RWPE2 (cell line): Measurements from ENCODE around the gene RAC2.

Source experiments
- ATAC-seq: fragments of 200-7000 bp; cut with Tn5 transposase; 3 replicates; pipeline ENCODE4 v1.9.1; 2021; ENCODE audit warnings: low read depth
- DNase-seq: peaks from one replicate; pipeline ENCODE4 v3.0.0-alpha.2; 2020; ENCODE audit warnings: low spot score
- H3K27ac ChIP-seq: fragments of 450-650 bp; 2 replicates; pipeline ENCODE4 v1.5.1; 2017; ENCODE audit warnings: mild to moderate bottlenecking; ENCODE audit not compliant: poor library complexity, severe bottlenecking
- H3K27me3 ChIP-seq: fragments of 250-450 bp; sonication (Bioruptor Pico); 2 replicates; pipeline ENCODE4 v1.5.1; 2021; ENCODE audit warnings: mild to moderate bottlenecking, moderate library complexity; ENCODE audit not compliant: insufficient read depth, poor library complexity, severe bottlenecking
- H3K36me3 ChIP-seq: fragments of 250-450 bp; sonication (Bioruptor Pico); 2 replicates; pipeline ENCODE4 v1.5.1; 2020; ENCODE audit warnings: low read depth, mild to moderate bottlenecking, moderate library complexity
- H3K4me1 ChIP-seq: fragments of 250-450 bp; sonication (Bioruptor Pico); 2 replicates; pipeline ENCODE4 v1.5.1; 2021; ENCODE audit warnings: mild to moderate bottlenecking, moderate library complexity; ENCODE audit not compliant: insufficient read depth, poor library complexity, severe bottlenecking
- H3K4me3 ChIP-seq: fragments of 250-450 bp; sonication (Bioruptor Pico); 2 replicates; pipeline ENCODE4 v1.5.1; 2021; ENCODE audit warnings: mild to moderate bottlenecking, moderate library complexity; ENCODE audit not compliant: severe bottlenecking
- H3K9me3 ChIP-seq: fragments of 250-450 bp; sonication (Bioruptor Pico); 2 replicates; pipeline ENCODE4 v1.5.1; 2021; ENCODE audit warnings: mild to moderate bottlenecking, moderate library complexity; ENCODE audit not compliant: severe bottlenecking
- TF ChIP-seq, protein P1 (sequence below): fragments of 450-650 bp; IDR thresholded peaks from one replicate; pipeline ENCODE4 v1.5.1; 2017; ENCODE audit warnings: mild to moderate bottlenecking, moderate library complexity; ENCODE audit not compliant: poor library complexity, severe bottlenecking

The RAC2 gene

DNA sequence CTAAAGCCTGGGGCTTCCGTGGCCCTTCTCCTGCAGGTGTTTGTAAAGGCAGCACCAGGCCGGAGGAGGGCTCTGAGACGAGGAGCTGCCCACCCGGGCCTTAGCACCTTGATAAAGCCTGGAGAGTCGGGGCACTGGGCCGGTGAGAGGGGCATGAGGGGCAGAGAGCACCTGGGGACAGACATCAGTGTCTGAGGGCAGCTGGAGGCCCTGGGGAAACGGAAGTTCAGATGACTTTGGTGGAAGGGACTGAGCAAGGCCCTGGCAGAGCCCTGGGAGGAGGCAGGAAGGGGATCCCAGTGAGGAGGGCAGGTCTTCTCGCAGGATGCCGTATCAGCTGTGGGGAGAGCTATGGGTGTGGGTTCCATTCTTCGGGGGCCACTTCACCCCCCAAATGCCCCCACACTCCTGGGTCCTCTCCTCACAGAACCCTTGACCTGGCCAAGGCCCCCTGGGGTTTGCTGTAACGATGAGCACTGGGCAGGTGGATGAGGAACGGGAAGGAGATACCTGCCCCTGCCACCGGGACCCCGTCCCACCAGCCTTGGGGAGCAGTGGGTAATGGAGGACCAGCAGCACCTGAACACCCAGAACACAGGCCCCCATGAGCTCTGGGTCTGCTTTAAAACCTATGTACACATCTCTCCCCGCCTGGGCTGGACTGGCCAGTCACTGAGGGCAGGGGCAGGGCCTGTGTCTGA is 63.4 kb downstream of the RAC2 start:
- Histone ChIP-seq H3K4me3 (no peak overlapping the region), H3K36me3 (no peaks in the 10 kb centered on the region), H3K9me3 (no peaks in the 10 kb centered on the region), H3K4me1 (peaks cover 8% of the 10 kb centered on the region), H3K27me3 (no peaks in the 10 kb centered on the region), H3K27ac (no peak overlapping the region)
- DNase-seq, result peak; percentile 29
- TF ChIP-seq, protein P1, sequence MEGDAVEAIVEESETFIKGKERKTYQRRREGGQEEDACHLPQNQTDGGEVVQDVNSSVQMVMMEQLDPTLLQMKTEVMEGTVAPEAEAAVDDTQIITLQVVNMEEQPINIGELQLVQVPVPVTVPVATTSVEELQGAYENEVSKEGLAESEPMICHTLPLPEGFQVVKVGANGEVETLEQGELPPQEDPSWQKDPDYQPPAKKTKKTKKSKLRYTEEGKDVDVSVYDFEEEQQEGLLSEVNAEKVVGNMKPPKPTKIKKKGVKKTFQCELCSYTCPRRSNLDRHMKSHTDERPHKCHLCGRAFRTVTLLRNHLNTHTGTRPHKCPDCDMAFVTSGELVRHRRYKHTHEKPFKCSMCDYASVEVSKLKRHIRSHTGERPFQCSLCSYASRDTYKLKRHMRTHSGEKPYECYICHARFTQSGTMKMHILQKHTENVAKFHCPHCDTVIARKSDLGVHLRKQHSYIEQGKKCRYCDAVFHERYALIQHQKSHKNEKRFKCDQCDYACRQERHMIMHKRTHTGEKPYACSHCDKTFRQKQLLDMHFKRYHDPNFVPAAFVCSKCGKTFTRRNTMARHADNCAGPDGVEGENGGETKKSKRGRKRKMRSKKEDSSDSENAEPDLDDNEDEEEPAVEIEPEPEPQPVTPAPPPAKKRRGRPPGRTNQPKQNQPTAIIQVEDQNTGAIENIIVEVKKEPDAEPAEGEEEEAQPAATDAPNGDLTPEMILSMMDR, result no peak
- ATAC-seq, result no peak

DNA sequence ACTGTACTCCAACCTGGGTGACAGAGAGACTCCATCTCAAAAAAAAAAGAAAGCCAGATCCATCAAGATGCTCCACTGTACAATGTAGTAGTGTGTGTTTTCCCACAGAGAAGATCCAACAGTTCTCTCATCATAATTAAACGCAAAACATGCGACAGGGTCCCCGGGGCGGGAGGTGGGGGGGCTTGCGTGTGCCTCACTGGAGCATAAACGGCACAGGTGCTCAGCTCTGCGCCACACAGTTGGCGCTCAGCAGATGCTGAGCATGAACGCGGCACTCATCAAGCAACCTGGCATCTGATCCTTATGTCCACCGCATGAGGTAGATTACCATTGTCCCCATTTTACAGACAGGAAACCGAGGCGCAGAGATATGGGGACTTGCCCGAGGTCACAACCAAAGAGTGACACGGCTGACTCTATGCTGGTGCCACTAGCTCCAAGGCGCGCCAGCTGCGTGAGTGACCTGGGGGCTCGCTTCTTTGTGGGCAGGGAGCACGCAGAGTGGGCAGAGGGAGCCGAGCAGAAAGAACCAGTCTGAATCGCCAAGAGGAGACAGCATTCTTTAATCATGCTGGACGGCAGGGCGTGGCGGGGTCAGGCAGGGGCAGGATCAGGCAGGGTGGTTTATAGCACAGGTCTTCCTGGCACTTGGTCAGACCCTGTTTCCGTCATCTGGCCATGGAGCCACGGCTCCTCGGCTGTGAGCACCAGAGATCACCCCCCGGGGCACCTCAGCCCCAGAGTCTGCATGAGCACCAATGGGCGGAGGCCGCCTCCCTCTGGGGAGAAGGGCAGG is 64.2 kb downstream of the RAC2 start:
- DNase-seq (peak; percentile 54), ATAC-seq (no peak)
- Histone ChIP-seq H3K27ac (no peak overlapping the region), H3K4me1 (peaks cover 8% of the 10 kb centered on the region), H3K9me3 (no peaks in the 10 kb centered on the region), H3K27me3 (no peaks in the 10 kb centered on the region), H3K36me3 (no peaks in the 10 kb centered on the region), H3K4me3 (no peak overlapping the region)
- TF ChIP-seq, protein P1, result no peak

DNA sequence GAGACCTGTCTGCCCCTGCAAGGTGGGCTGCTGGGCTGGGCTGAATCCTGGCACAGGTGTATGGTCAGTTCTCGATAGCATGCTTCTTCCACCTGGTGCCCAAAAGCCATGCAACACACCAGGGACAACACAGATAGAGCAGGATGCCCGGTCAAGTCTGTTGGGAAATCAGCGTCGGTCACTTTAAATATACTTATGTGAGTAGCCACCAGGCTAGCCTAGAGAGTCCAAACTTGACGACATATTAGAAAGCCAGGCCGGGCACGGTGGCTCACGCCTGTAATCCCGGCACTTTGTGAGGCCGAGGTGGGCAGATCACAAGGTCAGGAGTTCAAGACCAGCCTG is 65.0 kb downstream of the RAC2 start:
- no peak for DNase-seq
- no peaks in the 10 kb centered on the region for H3K27me3 ChIP-seq
- TF ChIP-seq, protein P1, result no peak
- H3K9me3 ChIP-seq, result no peaks in the 10 kb centered on the region
- H3K4me3 ChIP-seq, result no peak overlapping the region
- peaks cover 8% of the 10 kb centered on the region for H3K4me1 ChIP-seq
- no peak for ATAC-seq
- H3K27ac ChIP-seq, result no peak overlapping the region
- no peaks in the 10 kb centered on the region for H3K36me3 ChIP-seq

DNA sequence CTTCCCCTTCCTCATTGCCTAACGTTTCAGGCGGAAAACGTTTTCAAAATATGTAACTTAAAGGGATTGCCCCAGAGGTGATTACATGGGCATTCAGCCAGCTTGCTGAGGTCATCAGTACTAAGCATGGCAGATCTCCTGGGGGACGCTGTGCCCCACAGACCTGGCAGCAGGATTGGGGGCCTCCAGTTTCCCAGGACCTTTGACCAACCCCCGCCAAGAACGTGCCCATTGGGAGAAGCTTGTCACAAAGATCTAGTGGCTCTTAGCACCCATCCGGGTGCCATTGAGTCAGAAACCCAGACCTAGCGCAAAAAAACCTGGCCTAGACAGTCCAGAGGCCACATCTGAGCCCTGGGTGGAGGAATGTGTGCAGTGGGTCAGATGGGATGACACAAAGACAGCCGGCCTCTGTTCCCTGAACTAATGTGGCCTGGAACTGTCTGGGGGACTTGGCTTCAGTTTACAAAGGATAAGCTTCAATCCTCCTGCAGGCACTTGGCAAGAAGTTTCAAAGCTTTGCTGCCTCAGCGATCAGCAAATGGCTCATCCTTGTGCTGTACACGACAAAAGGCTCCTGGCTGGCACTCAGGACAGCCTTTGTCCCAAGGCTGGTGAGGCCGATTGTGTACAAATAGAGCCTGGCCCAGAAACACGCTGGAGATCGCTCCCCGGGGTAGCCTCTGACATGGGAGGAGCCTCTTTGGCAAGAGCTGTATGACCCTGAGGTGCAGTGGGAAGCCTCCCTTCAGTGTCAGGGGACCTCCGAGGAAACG is 65.5 kb downstream of the RAC2 start:
- peaks cover 8% of the 10 kb centered on the region for H3K4me1 ChIP-seq
- DNase-seq, result peak; percentile 51
- TF ChIP-seq, protein P1, result no peak
- peak overlapping the region; percentile 10 for H3K27ac ChIP-seq
- peak; percentile 65; the same call in 2 of the 3 replicates for ATAC-seq
- no peaks in the 10 kb centered on the region for H3K9me3 ChIP-seq
- no peaks in the 10 kb centered on the region for H3K36me3 ChIP-seq
- no peaks in the 10 kb centered on the region for H3K27me3 ChIP-seq
- no peak overlapping the region for H3K4me3 ChIP-seq
